Suprapubic skin (tissue), 3 donors: Measurements from ENCODE around the gene IGF2BP3.

Source experiments
- EP300 ChIP-seq: sonication (generic); formaldehyde crosslinking; IDR thresholded peaks from one replicate; pipeline ENCODE4 v1.6.1; 2017; ENCODE audit warnings: antibody characterized with exemption
- POLR2A ChIP-seq, 2 donors: fragments of 450-650 bp; IDR thresholded peaks; one replicate each; pipeline ENCODE4 v1.6.1; 2017; ENCODE audit warnings: antibody characterized with exemption in 2 of 2, mild to moderate bottlenecking in 2 of 2, moderate library complexity in 2 of 2
- TF ChIP-seq, protein P1 (sequence below), 2 donors: fragments of 200-600 bp in 1 of 2; fragments of 450-650 bp in 1 of 2; sonication (generic) in 1 of 2; IDR thresholded peaks; one replicate each; pipeline ENCODE4 v1.5.1; 2016 to 2019; ENCODE audit warnings: antibody characterized with exemption in 2 of 2, mild to moderate bottlenecking in 1 of 2, moderate library complexity in 1 of 2

GRCh38 chr7:23337374-23337773 is 132.9 kb downstream of the IGF2BP3 start:
- TF ChIP-seq, protein P1, sequence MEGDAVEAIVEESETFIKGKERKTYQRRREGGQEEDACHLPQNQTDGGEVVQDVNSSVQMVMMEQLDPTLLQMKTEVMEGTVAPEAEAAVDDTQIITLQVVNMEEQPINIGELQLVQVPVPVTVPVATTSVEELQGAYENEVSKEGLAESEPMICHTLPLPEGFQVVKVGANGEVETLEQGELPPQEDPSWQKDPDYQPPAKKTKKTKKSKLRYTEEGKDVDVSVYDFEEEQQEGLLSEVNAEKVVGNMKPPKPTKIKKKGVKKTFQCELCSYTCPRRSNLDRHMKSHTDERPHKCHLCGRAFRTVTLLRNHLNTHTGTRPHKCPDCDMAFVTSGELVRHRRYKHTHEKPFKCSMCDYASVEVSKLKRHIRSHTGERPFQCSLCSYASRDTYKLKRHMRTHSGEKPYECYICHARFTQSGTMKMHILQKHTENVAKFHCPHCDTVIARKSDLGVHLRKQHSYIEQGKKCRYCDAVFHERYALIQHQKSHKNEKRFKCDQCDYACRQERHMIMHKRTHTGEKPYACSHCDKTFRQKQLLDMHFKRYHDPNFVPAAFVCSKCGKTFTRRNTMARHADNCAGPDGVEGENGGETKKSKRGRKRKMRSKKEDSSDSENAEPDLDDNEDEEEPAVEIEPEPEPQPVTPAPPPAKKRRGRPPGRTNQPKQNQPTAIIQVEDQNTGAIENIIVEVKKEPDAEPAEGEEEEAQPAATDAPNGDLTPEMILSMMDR (IDR thresholded peaks at IDR 0.05): no peak
- TF ChIP-seq POLR2A (IDR thresholded peaks at IDR 0.05) (no peak), EP300 (no peak)
